GM10847 (cell line): ENCODE data around the gene MAP1A.

ENCODE experiments used
- POLR2A ChIP-seq: IDR thresholded peaks from 2 replicates; pipeline ENCODE4 v1.6.1; 2011; ENCODE audit not compliant: insufficient read length; ENCODE audit errors: extremely low read depth

Gene MAP1A

GRCh38 chr15:43505738-43506137, 11.7 kb upstream of the MAP1A start:
- no peak for TF ChIP-seq POLR2A

GRCh38 chr15:43508421-43508820, 9.0 kb upstream of the MAP1A start:
- TF ChIP-seq POLR2A: no peak

GRCh38 chr15:43508991-43509659, 8.3 kb upstream of the MAP1A start:
- TF ChIP-seq POLR2A: no peak

- no peak for TF ChIP-seq POLR2A
These were observed 7.7 kb upstream of the MAP1A start for GRCh38 chr15:43509660-43510199.

- TF ChIP-seq POLR2A: peak; percentile 11
These were observed 7.0 kb upstream of the MAP1A start for GRCh38 chr15:43510200-43511011.

GRCh38 chr15:43511012-43511885, 6.2 kb upstream of the MAP1A start:
- TF ChIP-seq POLR2A: no peak

GRCh38 chr15:43513550-43513949, 3.9 kb upstream of the MAP1A start:
- TF ChIP-seq POLR2A: no peak

GRCh38 chr15:43514241-43515057, 3.0 kb upstream of the MAP1A start:
- TF ChIP-seq POLR2A: no peak

- TF ChIP-seq POLR2A: no peak
These were observed 1.7 kb upstream of the MAP1A start for GRCh38 chr15:43515741-43516140.

- TF ChIP-seq POLR2A: no peak
These were observed 1.2 kb upstream of the MAP1A start for GRCh38 chr15:43516185-43516584.

GRCh38 chr15:43516801-43517353, 531 bp upstream of the MAP1A start:
- TF ChIP-seq POLR2A: no peak

- no peak for TF ChIP-seq POLR2A
These were observed 871 bp downstream of the MAP1A start for GRCh38 chr15:43518197-43518761.

- no peak for TF ChIP-seq POLR2A
These were observed 1.8 kb downstream of the MAP1A start for GRCh38 chr15:43519196-43519595.

- no peak for TF ChIP-seq POLR2A
These were observed 2.7 kb downstream of the MAP1A start for GRCh38 chr15:43520138-43520537.

- no peak for TF ChIP-seq POLR2A
These were observed 4.0 kb downstream of the MAP1A start for GRCh38 chr15:43521419-43521818.
